ENCODE measurements around the gene MDFI.
A peak's percentile ranks its signal among the peaks of the same experiment; 100 is the strongest.
"Not testable (repeated sequence)": the region's sequence is repeated elsewhere in the genome, so short reads cannot be mapped to it uniquely, and the experiment has no call there.

MDFI gene

DNA sequence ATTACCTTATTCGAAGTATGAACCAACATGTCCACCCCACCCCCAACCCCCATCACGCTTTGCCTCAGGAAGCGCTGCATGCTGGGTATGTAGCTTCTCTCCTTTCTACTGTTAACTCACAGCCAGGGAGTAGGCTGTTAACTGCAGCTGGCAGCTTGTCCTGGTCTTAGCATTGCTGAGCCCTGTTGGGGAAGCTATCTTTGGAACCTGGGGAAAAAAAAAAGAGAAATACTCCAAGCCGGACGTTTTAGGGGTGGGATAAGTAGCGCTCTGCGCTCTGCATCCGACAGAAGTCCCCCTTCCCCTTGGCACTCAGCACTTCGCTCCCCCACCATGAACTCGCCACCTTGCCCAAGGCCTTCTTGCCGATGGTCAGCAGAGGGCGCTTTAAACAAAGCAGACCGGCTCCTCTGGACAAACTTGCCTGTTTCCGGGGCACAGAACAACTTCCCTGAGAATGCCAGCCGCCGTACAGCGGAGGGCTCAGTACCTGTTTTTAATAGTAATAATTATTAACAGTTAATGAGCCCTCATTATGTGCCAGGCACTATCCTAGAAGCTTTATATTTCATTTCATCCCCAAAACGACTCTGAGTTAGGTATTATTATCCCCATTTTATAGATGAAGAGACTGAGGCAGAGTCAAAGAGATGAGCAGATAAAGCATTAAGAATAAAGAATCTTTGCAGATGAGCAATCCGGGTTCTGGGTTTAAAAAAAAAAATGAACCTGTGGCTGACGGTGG, 35.2 kb upstream of the MDFI start:
- peak; percentile 63 for DNase-seq

DNA sequence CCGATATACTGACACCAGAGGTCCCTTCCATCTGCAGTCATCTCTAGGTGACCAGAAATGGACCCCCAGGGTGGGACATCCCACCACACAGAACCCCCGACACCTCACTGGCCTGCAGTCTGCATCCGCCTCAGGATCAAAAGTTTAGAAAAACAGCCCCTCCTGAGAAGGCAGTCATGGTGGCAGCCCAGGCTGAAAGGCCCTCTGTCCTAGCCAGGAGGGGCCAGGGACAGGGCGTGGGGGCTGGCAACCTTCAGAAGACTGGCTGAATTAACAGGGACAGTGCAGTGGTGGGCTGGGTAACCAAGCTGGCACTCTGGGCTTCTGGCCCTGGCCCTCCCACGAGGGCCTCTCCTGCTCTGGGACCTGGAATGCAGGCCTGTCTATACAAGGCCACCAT, 34.3 kb upstream of the MDFI start:
- no peak for DNase-seq

DNA sequence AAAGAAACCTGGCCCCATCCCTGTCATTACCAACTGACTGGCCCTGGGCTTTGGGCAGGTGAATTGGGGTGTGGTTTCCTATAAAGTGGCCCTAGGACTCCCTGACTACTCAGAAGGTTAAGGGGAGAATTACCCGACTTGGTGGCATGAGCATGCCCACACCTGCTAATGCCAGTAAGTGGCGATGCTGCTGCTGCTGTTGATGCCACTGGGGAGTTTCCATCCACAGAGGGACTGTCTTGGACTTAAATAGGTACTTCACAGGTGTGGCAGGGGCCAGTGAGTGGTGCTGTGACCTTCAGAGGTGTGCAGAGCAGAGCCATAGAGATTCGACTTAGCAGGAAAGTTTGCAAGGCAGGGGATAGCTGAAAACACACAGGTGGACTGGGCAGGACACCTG, 32.6 kb upstream of the MDFI start:
- DNase-seq = no peak

DNA sequence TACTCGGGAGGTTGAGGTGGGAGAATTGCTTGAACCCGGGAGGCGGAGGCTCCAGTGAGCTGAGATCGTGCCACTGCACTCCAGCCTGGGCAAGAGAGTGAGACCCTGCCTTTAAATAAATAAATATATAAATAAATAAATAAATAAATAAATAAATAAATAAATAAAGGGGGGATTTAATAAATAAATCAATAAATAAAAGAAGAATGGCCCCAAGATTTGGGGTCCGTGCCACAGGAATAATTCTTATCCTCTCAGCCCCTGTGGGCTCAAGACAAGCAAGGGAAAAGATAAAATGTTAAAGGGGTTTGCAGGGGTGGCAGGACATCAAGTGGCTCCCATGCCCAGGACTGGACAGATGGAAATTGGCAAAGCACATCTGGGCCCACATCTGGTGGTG, 31.2 kb upstream of the MDFI start:
- no peak for DNase-seq

DNA sequence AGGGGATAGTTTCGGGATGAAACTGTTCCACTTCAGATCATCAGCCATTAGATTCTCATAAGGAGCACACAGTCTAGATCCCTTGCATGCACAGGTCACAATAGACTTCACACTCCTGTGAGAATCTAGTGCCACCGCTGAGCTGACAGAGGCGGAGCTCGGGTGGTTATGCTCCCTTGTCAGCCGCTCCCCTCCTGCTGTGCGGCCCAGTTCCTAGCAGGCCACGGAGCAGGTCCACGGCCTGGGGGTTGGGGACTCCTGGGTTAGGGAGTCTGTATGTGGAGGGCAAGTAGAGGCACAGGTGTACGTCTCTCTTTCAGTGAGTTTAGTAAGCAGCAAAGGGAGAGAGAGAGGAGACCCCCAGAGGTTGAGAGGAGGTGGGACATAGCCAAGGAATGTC, 30.5 kb upstream of the MDFI start:
- no peak for DNase-seq

DNA sequence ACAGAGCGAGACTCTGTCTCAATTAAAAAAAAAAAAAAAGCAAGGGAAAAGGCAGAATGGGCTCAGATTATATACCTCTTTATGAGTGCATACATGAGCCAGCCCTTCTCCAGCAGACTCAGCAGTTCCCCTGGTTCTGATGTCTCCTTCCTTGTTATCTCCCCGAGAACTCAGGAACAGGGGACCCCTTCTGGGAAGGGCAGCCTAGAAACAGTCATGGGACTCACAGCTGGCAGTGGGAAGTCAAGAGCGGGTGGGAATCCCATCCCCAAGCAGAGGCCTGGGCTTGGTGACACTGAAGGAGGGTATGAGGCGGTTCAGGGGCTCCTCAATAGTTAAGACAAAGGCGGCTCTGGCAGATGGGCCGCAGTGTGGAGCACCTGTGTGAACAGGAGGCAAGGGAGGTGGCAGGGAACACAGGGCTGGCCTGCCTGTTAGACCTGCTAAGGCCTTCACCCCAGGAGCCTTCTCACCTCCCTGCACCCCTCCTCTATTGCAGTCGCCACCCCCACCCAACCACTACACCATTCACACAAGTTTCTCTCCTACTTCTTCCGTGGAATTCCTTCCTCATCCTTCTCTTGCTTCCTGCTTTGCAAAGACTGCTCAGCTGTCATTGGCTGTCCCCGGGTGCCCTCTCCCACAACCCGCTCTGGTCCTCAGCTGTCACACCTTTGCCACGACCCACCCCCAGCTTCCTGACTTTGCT, 29.7 kb upstream of the MDFI start:
- no peak for DNase-seq

DNA sequence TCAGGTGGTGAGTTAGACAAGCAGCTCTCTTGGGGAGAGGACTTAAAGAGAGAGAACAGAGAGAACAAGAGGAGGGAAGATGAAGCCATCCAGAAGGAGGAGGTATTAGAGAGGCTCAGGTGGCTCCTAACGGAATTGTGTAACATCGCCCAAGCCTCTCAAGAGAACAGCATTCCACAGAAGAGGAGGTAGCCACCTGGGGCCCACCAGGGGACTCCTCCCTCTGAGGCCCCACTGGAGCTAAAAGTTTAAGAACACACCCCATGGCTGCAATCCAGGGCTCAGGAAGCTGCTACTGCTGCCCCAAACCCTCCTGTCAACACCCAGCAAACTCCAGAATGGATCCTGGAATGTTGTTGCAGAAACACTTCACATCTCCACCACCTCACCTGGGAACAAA, 23.6 kb upstream of the MDFI start:
- no peak for DNase-seq

DNA sequence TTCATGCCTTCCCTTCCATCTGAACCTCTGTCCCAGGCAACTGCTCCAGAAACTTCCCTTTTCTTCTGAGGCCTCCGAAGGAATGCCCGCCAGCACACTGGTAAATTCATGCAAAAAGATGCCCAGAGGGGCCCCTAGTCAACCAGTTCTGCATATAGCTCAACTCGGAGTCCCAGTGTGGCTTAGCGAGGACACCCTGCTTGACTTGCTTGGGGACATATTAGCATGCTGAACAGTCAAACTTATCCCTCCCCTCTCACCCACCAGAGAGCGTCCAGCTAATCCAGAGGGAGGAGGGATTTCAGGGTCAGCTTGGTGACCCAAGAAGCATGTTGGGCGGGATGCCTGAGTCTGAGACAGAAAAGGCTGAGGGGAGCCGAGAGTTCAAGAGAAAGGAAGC, 23.0 kb upstream of the MDFI start:
- DNase-seq = no peak

DNA sequence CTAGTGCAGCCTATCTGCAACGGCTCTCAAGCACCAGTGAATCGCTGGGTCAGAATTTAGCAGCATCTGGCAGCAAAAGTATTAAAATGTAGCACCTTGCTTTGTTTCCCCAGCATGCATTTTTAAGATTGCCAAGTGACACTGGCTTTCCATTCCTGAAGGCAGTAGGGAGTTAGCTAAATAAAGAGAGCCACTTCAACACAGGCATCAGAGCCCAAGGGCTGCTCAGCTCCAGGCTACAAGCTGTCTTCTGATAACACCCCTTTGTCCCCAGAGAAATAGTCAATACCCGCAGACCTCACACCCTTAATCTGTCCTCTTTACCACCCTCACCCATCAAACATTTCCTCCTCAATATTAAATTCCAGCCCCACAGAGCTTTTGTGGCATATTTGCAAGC, 19.7 kb upstream of the MDFI start:
- DNase-seq = no peak

DNA sequence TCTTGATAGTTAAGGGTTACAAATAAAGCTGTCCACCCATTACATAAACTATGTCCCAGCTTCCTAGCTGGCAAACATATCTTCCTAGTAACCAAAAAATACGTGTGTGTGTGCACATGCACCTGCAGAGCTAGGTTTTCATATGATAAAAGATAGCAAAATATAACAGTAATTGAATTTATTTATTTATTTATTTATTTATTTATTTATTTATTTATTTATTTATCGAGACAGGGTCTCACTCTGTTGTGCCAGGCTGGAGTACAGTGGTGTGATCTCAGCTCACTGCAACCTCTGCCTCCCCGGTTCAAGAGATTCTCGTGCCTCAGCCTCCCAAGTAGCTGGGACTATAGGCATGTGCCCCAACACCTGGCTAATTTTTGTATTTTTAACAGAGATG, 19.1 kb upstream of the MDFI start:
- DNase-seq = not testable (repeated sequence)

DNA sequence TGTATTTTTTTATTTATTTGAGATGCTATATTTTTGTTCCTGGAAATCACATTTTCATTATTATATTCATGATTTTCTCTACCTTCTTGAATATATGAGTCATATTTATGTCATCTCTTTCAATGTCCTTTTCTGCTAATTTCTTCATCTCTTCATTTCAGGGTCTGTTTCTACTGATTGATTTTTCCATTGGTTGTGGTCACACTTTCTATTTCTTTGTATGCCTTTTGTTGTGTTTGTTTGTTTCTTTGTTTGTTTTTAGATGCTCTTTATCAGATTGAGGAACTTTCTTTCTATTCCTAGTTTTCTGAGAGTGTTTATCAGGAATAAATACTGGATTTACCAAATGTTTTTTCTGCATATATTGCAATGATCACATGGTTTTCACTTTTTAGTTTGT, 16.9 kb upstream of the MDFI start:
- DNase-seq = no peak

DNA sequence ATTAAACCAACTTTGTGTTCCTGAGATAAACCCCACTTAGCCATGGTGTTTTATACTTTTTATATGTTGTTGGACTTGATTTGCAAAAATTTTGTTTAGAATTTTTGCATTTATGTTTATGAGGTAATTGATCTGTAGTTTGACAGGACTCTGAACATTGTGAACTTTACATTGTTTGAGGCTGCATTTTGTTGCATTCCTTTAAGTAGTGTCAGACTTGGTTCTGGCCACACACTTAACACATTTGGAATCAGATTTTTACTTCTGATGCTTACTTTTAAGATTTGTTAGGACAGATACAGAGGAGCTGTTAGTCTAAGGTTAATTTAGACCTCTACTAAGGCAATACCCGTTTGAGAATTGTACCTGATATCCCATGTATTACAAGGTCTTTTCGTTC, 16.5 kb upstream of the MDFI start:
- no peak for DNase-seq

DNA sequence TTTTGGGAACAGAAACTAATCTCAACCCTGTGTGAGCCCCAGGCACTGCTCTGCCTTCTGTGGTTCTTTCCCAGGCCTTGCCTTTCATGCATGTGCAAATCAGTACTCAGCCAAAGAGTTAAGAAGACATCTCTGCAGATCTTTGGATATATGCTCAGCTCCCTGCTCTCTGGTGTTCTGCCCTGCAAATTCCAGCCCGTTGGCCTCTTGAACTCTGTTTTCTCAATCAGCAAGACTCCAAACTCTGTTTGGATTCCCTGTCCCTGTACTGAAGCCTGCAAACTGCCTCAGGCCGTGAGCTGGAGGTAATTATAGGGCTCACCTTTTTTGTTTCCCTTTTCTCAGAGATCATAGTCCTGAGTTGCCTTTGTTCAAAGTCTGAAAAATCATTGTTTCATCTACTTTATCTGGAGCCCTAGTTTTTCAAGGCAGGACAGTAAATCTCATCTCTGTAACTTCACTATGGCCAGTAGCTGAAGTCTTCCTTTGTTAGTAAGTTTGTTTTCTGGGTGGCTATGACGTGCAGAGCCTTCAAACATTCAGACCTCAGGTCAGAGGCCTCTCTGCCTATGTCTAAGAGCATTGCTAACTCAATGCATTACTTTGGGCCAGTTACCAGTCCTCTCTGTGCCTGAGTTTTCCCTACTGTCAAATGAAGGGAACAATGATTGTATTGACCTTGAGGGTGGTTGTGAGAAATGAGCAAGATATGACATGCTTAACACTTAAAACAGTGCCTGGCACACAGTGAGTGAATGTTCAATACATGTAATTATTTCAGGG, 15.9 kb upstream of the MDFI start:
- DNase-seq = no peak

DNA sequence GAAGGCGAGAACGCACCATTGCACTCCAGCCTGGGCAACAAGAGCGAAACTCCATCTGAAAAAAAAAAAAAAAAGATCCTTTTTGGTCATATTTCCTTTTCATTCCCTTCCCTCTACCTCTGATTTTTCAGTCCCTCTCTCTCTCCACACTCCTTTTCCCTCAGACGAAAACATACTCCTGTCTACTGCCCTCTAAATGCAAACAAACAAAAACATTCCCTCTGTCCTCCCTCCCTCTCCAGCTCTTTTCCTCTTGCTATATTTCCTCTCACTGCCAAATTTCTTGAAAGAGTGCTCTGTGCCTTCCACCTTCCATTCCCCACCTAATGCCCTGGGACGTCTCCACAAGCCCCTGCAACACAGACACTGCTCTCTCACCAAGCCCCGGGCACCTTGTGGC, 14.9 kb upstream of the MDFI start:
- no peak for DNase-seq

DNA sequence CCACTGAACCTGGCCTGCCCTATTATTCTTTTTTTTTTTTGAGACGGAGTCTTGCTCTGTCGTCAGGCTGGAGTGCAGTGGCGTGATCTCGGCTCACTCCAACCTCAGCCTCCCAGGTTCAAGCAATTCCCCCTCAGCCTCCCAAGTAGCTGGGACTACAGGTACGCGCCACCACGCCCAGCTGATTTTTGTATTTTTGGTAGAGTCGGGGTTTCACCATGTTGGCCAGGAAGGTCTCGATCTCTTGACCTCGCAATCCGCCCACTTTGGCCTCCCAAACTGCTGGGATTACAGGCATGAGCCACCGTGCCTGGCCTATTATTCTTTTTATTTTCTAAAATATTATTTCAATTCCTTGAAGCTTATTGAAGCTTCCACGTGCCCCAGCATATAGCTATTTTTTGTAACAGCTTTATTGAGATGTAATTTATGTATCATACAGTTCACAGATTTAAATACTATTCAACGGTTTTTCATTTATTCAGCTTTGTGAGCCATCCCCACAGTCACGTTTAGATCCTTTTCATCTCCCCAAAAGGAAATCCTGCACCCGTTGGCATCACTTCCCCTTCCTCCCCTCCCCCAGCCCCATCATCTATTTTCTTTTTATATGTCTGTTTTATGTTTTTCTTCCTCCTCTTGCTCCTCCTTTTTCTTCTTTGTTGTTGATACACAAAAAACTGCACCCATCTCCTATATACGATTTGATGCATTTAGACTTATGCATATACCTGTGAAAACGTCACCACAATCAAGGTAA, 13.5 kb upstream of the MDFI start:
- DNase-seq = no peak

DNA sequence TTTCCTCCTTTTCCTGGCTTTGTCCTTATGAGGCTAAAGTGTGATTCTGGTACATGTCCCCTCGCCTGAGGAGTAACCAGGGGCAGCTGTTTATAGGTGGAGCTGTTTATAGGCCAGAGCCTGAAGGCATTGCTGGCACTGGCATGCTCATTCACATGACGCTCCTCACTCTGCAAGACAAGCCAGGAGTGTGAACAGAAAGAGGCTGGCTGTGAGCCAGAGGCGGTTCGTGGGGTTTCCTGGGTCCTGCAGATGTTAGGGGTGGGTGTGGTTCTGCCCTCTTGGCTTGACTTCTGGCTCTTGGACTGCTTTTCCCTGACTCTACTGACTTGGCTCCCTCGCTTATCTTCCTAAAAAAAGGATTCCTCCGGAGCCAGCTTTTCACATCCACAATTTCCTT, 12.8 kb upstream of the MDFI start:
- DNase-seq = no peak

DNA sequence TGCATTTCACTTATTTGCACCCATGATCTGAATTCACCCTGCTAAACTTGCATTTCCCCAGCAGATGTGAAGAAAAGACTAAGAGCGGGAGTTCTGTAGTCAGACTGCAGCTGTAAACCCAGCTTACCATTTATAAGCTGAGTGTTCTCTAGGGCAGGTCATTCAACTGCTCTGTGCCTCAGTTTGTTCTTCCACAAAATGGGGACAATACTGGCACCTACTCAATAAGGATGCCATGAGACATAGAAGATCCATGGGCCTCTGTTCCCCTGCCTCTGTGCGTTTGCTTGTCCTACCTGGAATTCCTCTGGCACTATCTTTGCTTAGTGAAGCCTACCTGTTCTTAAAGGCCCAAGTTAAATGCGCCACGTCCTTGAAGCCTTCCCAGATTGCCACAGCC, 12.2 kb upstream of the MDFI start:
- no peak for DNase-seq

DNA sequence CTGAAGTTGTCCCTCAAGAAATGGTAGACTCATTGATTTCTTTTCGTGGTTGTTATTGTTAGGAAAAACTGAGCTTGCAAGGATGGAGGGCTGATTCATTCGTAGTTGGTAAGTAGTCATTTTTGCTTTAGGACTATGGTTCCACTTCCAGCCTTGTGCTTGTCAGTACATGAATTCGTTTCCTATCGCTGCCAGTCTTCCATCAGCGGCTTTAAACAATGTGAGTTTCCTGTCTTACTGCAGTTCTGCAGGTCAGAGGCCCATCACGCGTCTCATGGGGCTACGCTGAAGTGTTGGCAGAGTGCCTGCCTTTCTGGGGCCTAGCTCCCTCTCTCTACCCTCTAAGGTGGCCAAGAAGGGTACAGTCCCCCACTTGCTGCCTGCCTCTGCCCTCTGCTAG, 11.4 kb upstream of the MDFI start:
- no peak for DNase-seq

DNA sequence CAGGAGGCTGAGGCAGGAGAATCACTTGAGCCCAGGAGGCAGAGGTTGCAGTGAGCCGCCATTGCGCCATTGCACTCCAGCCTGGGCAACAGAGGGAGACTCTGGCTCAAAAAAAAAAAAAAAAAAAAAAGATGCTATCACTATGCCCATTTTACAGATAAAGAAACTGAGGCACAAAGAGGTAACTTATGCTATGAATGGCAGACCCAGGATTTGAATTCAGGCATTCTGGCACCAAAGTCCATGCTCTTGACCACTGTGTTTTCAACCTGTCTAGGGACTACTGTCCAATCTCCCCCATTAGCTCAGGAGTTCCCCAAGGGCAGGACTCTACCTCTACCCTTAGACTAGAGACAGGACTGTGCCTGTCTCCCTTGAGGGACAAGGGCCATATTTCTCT, 9.1 kb upstream of the MDFI start:
- DNase-seq = no peak

DNA sequence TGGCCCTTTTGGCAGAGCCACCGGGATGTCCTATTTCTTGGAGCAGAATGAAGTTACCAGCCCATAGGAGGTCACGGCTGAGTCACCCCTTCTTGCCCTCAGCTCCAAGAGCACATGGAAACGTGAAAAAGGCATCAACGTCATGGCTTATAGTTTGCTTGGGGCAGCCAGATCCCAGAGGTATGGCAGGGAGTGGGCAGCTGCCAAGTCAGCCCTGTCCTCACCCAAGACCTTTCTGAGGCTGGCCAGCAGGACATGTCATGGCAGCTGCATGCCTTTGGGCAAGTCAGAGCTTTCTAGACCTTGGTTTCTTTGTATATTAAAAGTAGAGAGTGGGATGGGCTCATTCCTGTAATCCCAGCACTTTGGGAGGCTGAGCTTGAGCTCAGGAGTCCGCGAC, 8.2 kb upstream of the MDFI start:
- DNase-seq = no peak

DNA sequence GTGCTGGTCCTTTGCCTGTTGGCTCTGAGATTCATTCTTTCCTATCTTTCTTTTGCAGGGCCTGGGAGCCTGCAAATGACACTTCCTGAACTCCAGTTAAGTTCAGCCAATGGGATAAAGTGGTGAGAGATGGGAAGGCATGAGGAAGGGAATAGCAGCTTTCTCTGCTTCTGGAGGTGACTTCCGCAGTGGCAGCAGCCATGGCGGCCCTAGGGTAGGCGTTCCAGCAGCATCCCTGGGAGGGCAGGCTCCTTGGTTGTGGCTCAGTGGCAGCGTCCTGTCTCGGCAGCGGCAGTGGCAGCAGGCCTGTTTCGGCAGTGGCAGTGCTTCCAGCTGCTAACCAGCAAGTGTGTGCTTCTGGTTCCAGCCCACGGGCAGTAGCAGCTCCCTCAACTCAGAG, 7.3 kb upstream of the MDFI start:
- DNase-seq = no peak

DNA sequence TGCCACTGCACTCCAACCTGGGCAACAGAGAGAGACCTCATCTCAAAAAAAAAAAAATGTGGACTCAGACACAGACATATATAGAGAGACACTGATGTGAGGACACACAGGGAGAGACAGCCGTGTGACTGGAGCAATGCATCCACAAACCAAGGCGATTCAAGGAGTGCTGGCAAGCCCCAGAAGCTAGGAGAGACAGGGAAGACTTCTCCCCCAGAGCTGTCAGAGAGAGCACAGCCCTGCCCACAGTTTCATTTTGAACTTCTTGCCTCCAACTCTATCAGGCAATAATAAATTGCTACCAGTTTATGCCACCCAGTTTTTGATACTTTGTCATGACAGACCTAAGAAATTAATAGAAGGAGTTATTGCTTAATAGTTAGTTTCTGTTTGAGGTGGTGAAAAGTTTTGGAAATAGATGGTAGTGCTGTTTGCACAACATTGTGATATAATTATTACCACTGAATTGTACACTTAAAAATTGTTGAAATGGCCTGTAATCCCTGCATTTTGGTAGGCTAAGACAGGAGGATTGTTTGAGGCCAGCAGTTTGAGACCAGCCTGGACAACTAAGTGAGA, 5.1 kb upstream of the MDFI start:
- DNase-seq = no peak

DNA sequence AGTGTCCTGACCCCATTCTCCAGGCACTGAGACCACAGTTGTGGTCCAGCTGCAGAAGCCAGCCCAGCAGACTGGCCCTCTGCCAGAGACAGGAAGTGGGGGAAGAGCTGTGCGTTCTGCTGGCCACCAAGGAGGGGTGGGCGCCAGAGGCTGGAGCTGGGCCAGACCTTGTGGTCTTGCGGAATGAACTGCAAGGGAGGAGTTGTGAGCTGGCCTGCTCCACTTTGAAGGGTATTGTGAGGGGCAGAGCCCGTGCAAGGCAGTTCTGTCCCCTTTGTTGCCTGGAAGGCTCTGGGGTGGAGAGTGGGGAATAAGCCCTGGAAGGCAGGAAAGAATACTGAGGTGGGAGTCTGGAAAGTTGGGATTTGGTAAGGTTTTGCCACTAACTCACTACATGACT, 3.6 kb upstream of the MDFI start:
- no peak for DNase-seq

Data from stimulated activated naive CD4-positive, alpha-beta T cell treated with Interleukin-2 at 50 U/mL for 16 hours (primary cell).